Umbilical cord (tissue), 2 donors: ENCODE results near the gene TMEM131. TPM values are rescaled to one million over a fixed set of nuclear protein-coding genes. Genes with fewer than 3 reads are reported as not detected.
"Not testable (repeated sequence)": the region's sequence is repeated elsewhere in the genome, so short reads cannot be mapped to it uniquely, and the experiment has no call there.

Experiments used
- DNase-seq: peaks from one replicate; pipeline ENCODE4 v3.0.0-alpha.2; 2015; ENCODE audit warnings: low spot score
- total RNA-seq: library from RNA; depleted of rRNA; stranded (reverse); fragments of >200 nt; gene quantifications from one replicate; pipeline ENCODE4 v1.2.3, GENCODE V29; 2014; ENCODE audit warnings: low replicate concordance; ENCODE audit not compliant: insufficient read depth

TMEM131 gene, protein sequence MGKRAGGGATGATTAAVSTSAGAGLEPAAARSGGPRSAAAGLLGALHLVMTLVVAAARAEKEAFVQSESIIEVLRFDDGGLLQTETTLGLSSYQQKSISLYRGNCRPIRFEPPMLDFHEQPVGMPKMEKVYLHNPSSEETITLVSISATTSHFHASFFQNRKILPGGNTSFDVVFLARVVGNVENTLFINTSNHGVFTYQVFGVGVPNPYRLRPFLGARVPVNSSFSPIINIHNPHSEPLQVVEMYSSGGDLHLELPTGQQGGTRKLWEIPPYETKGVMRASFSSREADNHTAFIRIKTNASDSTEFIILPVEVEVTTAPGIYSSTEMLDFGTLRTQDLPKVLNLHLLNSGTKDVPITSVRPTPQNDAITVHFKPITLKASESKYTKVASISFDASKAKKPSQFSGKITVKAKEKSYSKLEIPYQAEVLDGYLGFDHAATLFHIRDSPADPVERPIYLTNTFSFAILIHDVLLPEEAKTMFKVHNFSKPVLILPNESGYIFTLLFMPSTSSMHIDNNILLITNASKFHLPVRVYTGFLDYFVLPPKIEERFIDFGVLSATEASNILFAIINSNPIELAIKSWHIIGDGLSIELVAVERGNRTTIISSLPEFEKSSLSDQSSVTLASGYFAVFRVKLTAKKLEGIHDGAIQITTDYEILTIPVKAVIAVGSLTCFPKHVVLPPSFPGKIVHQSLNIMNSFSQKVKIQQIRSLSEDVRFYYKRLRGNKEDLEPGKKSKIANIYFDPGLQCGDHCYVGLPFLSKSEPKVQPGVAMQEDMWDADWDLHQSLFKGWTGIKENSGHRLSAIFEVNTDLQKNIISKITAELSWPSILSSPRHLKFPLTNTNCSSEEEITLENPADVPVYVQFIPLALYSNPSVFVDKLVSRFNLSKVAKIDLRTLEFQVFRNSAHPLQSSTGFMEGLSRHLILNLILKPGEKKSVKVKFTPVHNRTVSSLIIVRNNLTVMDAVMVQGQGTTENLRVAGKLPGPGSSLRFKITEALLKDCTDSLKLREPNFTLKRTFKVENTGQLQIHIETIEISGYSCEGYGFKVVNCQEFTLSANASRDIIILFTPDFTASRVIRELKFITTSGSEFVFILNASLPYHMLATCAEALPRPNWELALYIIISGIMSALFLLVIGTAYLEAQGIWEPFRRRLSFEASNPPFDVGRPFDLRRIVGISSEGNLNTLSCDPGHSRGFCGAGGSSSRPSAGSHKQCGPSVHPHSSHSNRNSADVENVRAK (N-terminal part only)
- total RNA-seq = 29.9 TPM

DNA sequence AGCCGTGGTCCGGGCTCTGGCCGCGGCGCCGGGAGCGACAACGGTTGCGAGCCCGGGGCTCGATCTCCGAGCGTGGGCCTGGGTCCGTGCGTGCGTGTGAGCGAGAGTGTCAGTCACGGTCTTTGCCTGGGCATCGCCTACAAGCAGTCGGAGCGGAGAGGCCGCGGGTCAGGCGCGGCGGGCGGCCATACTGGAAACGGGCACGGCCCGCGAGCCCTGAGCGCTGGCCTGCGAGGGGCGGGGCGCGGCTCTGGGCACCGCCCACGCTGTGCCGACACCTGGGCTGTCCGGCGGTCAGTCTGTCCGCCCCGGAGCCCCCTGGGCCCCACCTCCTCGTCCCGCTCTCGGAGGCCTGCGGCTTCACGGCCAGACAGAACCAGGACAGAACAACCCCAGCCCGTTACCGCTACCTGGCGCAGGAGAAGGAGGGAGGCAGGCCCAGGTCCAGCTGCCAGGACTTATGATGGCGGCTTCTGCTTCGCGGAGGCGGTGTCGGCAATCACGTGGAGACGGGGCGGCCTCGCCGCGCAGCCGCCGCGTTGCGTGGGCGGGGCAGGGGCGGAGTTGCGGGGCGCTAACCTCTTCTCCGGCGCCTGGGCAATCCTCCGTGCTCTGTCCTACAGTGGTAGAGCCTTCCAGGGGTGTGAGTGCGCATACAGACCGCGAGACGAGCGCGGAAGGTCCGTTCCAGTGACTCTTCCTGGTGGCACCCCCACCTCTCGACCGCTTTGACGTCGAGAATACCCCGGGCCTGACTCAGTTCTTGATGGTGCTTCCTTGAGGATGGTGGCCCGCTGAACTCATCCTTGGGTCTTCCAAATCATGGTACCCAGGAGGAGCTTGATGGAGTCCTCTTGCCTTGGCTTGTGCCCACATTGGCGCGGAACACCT is at the start of gene TMEM131:
Gene TMEM131 (minus strand): TSS at position 215 of the 891 bp plus-strand sequence. CDS start 286 bp downstream, outside the sequence.
- peak; percentile 96 for DNase-seq

DNA sequence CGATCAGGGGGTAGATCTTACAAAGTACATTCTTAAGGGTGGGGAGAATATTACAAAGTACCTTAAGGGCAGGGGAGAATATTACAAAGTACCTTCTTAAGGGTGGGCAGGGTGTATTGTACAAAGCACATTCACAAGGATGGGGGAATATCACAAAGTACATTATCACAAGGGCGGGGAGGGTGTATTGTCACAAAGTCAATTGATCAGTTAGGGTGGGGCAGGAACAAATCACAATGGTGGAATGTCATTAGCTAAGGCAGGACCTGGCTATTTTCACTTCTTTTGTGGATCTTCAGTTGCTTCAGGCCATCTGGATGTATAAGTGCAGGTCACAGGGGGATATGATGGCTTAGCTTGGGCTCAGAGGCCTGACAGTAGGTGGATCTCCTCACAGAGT is 49.0 kb upstream of the TMEM131 start:
- not testable (repeated sequence) for DNase-seq

DNA sequence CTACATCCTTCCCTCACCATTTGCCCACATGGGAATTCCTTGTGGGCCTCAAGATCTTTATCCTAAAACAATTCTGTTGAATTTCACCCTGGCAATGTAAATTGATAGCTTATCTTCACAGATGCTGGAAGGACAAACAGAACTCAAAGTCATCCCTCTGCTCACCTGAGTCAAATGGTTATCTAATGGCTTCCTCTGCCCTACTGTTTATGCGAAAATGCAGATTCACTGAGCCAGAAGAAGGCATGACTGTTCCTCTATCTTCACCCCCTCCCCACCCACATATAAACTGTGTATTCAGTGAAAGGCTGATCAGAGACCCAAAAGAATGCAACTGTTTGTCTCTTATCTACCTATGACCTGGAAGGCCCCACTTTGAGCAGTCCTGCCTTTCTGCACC is 47.4 kb upstream of the TMEM131 start:
- DNase-seq = no peak

DNA sequence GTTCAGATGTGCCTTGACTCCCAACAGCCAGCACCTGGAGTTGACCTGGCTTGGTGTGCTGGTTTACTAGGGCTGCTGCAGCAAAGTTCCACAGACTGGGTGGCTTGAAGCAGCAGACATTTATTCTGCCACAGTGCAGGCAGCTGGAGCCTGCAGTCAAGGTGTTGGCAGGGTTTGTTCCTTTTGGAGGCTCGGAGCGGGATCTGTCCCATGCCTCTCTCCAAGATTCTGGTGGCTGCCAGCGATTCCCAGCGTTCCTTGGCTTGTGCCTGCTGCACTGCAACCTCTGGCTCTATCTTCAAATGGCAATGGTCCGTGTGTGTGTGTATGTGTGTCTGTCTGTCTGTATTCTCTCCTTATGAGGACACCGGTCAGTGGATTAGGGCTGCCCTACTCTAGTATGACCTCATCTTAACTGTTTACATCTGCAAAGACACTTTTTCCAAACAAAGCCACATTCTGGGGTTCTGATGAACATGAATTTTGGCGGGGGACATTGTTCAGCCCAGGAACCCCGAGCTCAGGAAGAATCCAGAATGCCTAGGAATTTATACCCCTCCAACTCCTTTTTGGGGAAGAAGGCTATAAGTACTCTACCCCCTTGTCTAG is 44.7 kb upstream of the TMEM131 start:
- no peak for DNase-seq

DNA sequence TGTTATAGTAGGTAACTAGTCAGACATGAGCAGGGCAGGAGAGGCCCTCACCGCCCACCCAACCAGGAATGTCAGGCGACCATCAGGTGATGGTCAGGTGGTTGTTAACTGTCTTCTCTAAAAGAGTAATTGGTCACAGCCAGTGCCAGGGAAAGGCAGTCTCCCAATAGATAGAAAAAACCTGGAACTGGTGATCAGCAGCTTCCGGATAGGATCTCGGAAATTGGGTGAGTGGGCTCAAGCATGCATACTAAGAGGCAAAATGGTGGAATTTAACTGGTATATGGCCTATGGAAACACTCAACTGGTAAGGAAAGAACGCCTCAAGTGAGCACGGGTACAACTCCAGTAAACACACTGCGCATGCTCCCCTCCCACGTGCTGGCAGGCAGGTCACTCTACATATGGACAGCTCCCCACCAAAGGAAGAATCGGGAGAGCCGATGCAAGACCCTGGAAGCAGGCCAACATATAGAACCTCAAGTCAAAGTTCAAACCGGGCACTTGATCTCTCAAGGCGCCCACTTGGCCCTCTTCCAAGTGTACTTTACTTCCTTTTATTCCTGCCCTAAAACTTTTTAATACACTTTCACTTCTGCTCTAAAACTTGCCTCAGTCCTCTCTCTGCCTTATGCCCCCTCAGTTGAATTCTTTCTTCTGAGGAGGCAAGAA is 43.5 kb upstream of the TMEM131 start:
- DNase-seq = no peak

DNA sequence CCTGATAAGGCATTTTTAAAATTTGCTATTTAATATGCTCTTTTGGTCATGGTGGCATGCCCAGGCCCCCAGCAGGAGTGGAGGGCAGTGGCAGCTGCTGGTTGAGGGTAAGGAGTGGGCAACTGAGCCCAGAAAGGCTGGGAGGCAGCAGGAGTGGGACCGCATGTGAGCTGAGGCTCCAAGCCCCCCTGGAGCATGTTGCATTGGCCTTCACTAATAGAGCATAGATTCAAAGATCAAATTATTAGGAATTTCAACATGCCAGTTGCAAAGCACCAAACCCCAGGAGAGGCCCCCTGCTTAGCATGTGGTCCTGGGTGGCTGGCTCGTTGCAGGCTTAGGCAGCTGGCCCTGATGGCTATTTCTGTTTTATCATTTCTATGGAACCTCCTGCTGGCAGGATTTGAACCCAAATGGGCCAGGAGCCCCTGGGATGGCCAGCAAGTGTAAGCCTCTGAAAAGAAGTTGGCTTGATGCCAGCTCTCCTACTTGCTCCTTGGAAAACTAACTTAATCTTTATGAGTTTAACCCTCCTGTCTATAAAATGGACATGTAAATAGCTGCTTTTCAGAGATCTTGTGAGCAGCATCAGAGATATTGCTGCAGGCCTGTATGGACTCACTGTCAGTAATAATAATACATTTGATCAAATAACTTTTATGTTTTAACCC is 42.1 kb upstream of the TMEM131 start:
- no peak for DNase-seq

DNA sequence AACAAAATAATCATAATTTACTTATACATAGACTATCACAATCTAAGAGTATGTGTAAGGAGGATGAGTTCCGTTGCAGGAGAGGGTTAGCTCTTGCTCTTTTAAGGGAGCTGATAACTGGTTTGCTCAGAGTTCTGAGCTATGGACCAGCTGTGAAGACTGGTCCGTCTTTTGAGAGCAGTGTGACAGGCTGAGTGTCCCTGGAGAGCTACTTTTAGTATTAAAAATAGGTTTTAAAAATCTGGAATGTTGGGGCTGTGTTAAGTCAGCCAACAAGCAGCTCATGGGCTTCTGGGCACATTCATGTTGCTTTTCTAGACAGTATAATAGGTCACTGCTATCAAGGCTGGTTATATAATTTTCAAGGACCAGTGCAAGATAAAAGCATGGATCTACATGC is 41.5 kb upstream of the TMEM131 start:
- DNase-seq = no peak

DNA sequence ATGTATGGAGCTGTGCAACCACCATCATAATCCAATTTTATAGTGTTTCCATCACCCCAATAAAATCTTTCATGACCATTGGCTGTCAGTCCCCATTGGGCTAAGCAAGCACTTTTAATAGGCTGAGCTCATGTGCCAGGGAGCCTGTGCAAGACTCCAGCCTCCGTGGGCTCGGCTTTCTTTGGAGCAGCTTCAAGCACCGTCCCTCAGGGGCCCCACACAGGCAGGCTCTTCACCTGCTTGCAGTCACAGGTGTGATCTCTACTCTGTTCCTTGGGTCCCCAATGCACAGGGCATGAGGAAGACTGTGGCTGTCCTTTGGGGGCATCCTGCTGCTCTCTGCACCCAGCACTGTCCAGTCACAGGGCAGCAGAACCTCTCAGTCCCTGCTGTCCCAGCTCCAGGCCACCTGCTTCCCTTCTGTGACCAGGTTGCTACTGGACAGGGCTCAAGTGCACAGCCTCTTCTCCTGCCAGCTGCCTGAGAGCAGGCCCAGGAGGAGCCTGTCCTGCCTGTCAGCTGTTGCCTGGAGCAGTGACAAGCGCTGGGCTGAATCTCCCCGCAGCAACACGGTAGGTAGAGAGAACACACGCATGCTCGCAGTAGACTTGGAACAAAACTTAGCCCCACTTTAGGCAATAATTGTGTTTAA is 40.7 kb upstream of the TMEM131 start:
- DNase-seq = no peak

DNA sequence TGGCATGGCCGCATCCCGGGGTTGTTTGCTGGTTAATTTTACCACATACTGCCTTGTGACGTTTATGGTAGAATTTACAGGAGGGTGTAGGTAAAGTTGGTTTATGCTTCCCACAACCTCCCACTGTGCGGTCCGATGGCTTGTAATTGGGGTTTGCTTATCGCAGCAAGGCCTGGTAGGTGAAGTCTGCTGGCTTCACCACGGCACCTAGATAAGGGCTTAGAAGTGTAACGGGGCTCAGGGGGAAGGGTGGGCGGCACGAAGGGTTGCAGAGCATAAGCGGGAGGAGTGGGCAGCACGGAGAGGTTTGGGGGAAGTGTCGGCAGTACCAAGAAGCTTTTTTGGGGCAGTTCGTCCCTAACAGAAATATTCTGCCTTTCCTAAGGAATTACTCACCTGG is 39.0 kb upstream of the TMEM131 start:
- no peak for DNase-seq

DNA sequence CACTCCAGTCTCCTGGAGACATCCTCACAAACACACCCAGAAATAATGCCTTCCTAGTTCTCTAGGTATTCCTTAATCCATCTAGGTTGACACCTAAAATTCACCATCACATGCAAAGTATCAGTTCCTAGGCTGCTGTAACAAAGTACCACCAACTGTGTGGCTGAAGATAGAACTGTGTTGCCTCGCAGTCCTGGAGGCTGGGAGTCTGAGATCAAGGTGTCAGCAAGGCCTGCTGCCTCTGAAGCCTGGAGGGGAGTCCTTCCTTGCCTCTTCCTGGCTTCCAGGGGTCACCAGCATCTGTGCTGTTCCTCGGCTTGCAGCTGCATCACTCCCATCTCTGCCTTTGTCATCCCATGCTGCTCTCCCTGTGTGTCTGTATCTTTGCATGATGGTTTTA is 36.3 kb upstream of the TMEM131 start:
- DNase-seq = no peak

DNA sequence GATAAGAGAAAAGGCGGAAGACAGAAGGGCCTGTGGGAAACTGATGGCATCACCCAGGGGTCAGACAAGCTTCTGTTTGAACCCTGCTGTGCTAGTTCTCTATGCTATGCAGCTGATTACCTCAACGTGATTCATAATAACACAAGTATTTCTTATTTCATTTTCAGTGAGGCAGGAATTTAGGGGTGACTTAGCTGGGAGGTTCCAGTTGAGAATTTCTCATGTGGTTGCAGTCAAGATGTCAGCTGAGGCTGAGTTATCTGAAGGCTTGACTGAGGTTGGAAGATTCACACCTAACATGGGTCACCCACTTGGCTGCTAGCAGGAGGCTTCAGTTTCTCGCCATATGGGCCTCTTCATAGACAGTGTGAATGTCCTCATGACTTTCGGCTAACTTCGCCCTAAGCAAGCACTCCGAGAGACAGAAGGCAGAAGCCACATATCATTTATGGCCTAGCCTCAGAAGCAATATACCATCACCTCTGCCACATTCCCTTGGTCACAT is 34.0 kb upstream of the TMEM131 start:
- DNase-seq = no peak

DNA sequence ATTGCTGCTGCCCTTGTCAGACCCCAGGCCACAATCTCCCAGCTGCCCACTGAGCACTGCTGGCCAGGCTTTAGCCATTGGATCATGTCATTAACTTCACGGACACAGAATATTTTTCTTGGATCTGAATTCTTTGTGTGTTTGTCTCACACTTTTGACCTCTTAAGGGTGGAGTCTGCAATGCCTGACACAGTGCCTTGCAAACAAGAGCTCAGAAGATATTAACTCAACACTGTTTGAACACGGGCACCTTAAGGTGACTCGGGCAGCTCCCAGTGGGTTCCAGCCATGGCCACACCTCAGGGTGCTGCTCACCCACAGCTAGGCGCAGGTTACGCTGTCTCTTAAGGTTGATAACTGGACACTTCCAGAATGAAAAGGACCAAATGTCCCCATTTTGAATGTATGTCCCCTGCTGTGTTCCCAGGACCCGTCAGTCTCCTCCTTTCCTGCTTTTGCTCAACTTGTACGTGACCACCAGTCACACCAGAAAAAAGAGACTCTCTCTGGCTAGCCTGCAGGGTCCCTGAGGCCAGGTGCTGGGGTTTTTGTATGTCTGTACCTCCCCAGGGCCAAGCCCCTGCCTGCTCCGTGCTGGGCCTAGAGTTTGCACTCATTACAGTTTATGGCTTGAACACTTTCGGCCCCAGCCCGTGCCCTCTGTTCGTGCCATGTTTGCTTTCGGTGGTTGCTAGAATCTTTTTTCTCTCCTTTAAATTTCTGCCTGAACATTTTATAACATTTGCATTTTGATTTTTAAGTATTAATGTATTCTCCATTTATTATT is 33.4 kb upstream of the TMEM131 start:
- DNase-seq = no peak

DNA sequence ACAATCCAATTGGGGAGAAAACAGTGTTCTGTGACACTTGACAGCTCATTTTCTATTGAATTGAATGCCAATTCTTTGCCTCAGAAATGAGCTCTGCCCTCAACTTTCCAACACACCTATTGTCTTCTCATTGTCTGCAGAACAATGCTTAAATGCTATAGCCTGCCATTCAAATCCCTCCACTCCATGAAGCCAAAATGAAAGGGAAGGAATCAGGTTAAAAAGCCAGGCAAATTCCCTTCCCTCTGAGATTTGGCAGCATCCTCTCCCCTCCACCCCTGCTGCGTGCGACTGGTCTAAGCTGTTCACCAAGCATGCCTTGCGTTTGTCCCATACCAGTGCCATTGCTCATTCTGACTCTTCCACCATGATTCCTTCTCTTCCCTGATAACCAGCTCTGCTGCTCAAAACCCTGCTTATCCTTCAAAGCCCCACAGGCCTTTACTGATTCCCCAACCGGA is 32.4 kb upstream of the TMEM131 start:
- DNase-seq = peak; percentile 82

DNA sequence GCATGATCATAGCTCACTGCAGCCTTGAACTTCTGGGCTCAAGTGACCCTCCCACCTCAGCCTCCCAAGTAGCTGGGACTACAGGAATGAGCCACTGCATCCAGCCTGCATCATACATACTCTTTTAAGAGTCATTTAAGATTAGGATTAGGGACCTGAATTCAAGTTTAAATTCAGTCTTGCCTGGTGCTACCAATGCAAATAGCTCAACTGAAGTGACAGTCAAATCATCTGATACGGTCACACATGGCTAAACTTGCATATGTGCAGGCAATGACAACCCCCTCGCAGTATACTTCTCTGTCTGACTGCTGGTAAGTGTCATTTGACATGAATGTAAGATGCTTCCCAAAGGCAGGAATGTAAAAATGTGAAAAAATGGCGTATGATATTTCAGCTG is 31.8 kb upstream of the TMEM131 start:
- DNase-seq = no peak

DNA sequence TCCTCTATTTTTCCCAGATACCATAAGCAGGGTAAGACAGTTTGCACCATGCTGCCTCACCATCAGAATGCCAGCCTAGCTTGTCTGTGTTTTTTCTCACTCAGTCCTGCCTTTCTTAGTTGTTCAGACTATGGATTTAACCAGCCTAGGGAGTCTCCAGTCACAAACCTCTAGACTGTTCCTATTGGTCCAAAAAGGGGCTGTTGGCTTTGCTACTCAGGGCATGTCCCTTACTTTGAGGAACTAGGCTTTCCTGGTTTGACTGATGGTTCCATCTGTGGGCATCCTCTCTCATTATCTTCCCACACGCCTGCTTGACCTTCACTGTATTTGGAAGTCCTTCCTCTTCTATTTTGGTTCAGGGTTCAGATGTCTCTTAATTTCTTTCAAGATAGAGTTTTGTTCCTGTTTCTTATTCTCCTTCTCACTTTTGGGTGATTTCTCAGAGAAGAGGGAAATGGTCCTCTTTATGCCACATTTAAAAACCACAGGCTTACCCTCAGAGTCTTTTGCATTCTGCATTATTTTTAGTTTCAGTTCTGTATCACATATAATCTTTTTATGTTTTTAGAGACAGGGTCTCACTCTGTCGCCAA is 31.3 kb upstream of the TMEM131 start:
- DNase-seq = peak; percentile 33

DNA sequence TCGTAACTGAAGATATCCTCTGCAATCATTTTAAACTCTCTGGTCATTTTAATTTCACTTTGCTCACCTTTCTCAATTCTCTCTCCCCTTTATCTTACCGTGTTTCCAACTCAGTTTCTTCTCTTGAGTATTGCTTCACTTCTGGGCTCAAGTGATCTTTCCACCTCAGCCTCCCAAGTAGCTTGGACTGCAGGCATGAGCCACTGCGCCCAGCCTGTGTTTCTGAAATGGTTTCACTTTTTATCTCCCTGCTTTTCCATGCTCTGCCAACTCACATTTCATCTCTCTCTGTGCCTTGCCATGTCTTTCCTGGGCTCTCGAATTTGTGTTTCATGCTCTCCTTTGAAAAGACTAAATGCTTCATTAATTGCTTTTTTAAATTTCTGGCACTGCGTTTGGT is 30.5 kb upstream of the TMEM131 start:
- no peak for DNase-seq

DNA sequence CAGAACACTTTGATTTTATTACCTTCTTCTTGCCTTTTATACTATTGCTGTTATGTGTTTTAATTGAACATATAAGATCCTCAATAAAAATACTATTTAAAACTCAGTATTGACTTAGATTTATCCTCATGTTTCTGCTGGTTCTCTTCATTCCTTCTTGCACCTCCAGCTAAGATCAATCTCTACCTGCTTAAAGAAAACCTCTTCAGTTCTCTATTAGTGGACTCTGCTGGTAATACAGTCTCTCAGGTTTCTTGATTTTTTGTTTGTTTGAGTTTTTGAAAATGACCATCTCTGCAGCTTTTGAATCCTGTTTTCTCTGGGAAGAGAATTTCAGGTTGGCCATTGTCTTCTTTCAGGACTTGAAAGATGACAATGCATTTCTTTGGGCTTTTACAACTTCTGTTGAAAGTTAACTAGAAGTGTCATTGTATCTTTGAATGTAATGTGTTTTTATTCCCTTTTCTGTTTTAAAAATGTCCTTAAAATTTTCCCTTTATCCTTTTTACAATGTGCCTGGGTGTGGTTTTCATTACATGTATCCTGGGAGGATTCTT is 29.8 kb upstream of the TMEM131 start:
- DNase-seq = no peak
